HG03520 (cell line): Measurements from ENCODE around the gene CRYGN.

Experiments used
- ATAC-seq: cut with Tn5 transposase; IDR thresholded peaks from one replicate; pipeline ENCODE4 v1.9.1; 2021; ENCODE audit warnings: mild to moderate bottlenecking, moderate library complexity; ENCODE audit not compliant: unreplicated experiment

The CRYGN gene

DNA sequence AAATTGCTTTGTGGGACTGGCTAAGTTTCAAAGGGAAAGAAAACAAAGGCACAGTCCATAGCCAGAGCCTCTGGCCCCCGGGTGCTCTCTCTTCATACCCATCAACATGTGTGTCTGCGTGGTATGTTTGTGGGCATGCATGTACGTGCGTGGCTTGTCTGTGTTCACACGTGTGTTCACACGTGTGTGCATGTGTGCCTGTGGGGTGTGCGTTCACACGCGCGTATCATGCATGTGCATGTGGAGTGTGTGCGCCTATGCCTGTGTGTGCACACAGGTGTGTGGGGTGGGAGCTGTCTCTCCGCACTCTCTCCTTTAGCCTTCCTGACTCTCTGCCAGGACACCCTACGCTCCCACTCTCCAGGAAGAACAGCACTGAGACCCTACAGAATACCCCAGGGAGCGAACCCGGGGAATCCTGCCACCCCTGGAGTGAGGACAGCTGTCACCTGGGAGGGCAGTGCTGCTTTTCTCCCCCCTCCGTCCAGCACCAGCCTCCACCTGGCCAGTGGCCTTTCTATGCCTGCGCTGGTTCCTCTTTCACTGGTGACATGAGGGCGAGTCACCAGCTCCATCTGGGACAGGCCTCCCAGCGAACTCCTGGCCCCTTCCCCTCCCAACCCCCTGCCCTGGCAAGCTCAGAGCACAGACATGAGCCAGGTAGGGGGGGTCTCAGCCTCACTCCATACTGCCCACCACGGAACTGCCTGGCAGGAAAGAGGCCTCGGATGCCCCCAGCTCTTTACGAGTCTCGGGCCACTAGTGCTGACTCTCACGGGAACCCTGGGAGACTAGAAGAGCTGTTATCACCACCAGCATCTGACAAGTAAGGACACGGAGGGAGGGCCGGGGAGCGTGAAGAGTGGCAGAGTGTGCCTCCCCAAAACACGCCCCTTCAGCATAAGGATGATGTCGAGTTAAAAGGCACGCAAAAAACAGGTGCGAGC, 46.6 kb downstream of the CRYGN start:
- ATAC-seq = no peak

DNA sequence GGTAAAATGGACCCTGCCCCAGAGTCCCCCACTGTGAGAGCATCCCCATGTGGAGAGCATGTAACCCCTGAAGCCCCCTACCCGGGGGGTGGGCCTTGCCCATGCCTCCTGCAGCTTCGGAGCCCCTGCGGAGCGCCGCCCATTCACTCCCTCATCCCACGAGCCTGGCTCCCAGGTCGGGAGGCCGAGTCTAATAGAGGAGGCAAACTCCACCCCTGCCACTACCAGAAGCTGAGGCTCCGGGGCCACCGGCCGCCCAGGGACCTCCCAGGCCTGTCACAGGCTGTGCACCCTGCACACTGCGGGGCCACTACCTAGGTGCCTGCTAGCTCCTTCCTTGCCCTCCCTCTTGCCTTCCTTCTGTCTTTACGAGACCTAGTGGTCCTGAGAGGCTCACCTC, 47.5 kb downstream of the CRYGN start:
- no peak for ATAC-seq

DNA sequence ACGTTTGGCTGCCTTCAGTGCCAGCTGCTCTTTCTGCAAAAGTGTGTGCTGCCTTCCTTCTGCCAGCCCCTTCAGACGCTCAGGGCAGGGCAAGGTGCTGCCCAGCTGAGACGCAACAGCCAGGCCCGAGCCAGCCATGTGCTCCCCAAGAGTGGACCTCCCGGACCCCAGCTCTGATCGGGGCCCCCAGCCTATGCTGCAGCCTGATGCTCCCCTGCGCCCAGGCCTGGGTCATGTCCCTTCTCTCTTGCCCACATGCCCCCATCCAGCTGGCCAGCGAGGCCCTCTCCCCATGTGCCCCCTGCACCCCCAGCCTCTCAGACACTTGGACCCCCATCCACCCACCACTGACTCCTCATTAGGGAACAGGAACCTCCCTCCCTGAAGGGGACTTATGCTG, 47.9 kb downstream of the CRYGN start:
- ATAC-seq = no peak

DNA sequence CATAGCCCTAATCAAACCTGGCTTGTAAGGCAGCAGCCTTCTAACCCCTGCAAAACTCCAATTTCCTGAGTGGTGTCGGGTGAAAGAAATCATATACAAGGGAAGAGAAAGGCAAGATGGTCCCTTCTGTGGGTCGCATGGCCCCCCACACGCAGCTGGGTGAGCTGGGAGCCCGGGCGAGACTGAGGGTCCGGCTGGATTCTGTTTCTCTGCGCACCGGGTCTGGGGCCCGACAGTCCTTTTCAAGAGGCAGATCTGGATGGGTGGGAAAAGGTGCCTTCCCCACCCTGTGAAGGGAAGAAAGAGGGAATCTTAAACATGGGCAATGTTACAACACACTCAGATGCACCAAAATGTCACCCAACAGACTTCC, 48.6 kb downstream of the CRYGN start:
- no peak for ATAC-seq

DNA sequence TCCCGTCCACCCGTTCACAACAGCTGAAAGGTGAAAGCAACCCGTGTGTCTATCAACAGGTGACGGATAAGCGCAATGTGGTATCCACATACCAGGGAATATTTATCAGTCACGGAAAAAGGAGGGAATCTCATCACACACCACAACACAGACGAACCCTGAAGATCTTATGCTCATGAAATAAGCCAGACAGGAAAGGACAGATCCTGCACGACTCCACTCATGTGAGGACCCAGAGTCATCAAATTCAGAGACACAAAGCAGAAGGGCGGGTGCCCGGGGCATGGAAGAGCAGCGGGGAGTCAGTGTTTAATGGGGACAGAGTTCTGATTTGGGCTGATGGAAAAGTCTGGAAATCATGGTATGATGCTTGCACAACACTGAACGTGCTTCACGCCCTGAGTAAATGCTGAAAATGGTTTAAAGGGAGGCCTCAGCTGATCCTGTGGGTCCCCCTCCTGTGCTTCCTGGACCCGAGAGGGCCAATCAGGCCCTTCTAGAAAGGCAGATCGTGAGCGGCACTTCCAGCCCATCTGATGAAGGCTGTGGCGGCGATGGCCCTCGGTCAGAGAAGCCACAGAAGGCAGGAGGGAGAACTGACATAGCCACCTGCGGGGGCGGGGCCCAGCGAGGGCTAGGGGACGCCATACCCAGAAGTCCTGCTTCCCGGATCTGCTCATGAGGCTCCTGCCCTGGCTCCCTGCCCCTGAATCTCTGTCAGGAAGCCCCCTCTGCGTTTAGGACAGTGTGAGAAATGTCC, 49.2 kb downstream of the CRYGN start:
- ATAC-seq = no peak

DNA sequence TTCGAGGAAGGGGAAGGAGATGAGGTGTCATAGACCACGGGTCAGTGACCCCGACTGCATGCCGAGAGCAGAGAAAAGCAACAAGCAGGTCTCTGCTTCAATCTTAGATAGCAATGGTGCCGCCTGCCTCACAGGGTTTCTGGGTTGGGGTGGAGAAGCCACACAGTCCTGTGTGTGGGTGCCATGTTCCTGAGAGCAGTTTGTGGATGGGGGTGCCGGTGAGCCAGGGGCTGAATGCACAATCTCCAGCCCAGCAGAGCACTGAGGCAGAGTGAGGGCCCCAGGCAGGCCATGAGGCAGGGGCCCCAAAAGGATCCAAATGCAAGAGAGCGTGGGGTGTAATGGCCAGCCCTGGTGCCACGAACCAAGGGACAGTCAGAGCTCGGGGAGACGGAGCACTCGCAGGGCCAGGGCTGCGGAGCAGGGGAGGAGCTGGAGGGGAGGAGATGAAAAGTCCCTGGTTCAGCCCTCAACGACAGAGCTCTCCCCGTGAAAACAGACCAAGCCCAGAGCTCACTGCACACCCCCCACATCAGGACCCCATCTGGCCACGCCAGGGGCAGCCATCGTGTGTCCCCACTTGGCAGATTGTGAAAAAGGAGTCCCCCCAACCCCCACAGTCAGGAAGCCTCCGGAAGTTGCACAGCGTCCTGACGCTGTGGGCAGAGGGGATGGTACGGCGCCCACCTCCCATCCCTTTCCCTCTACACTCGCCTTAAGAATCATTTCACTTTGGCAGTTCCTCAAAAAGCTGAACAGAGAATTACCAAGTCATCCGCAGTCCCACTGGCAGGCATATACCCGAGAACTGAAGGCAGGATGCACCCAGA, 50.0 kb downstream of the CRYGN start:
- no peak for ATAC-seq

DNA sequence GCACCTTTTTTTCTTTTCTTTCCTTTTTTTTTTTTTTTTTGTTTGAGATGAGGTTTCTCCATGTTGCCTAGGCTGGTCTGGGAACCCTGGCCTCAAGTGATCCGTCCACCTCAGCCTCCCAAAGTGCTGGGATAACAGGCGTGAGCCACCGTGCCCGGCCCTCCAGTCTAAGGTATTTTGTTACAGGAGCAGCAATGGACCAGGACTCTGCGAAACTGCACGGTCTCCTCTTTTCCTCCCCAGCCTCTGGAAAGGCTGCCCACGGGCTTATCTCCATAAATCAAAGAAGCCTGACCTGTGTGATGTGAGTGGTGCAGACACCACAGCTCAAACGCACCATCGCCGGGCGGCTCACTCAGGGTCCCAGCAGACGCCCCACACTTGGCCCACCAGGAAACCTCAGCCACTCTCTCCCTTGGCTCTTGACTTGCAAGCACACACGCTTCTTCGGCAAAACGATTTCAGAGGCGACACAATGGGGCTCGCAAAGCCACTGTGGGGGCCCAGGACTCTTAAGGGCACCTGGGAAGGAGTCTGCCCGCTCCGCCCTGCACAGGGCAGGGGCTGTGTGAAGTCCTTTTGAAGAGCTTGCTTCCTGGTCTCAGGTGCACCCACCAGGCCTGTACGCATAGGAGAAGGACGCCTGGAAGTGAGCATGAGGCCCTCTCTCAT, 50.7 kb downstream of the CRYGN start:
- no peak for ATAC-seq

DNA sequence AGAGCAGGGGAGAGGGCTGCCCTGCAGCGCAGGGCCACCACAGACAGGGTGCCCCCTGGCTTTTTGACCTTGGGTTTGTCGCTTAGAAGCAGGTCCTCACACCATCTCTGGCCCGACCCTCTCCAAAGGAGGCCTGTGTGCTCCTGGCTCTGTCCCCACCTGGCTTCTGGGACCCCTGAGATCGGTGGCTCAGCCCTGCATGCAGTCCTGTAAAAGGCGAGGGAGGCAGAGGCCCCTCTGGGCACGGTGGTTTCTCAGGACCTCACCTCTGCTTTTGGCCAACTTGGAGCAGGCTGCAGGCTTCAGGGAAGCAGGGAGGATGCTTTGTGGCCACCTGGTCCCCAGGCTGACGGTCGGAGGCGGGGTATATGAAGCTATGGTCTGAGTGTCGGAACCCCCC, 51.5 kb downstream of the CRYGN start:
- ATAC-seq = no peak

DNA sequence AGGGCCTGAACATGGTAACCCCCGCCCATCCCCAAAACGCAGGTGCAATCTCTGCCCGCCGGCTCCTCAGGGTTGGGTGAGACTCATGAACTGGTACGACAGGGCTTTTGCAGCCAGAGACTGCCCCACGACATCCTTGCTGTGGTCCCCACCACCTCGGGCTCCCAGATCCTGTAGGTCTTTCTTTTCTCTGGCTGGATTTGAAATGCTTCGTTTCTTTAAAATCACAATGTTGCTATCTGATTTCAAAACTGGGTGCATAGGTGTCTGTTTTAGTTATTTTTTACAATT, 52.0 kb downstream of the CRYGN start:
- ATAC-seq = no peak

DNA sequence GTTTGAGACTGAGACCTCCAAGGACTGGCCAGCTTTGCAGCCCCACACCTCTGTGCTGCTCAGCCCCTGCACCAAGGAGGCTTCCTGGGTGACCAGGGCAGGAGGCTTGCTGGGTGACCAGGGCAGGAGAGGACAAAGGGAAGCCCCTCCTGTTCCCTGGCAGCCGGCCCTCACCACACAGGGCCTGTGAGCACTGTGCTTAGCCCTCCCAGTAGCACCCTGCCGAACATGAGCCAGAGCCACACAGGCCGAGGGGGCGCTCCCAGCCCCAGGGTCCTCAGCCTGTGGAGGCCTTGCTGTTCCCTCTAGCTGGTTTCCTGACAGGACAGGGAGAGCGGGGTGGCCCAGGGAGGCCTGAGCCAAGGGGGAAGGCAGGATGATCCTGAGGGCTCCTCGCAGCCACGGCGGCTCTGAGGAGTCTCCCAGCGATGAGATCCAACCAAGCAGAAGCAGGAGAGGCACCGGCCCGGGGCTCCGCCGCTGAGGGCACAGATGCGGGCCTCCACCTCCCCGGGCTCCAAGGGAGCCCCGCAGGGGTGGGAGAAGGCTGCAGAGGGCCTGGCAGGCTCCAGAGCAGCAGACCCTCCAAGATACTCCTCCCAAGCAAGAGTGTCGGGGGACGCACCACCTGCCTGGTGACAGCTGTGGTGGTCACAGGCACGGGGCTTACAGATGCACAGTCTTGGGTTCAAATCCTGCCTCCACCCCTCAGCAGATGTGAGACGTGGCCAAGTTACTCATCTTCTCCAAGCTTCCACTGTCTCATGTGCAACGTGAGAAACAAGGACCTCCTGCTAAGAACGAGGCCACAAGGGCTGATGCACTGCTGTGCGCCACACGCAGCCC, 52.6 kb downstream of the CRYGN start:
- no peak for ATAC-seq

DNA sequence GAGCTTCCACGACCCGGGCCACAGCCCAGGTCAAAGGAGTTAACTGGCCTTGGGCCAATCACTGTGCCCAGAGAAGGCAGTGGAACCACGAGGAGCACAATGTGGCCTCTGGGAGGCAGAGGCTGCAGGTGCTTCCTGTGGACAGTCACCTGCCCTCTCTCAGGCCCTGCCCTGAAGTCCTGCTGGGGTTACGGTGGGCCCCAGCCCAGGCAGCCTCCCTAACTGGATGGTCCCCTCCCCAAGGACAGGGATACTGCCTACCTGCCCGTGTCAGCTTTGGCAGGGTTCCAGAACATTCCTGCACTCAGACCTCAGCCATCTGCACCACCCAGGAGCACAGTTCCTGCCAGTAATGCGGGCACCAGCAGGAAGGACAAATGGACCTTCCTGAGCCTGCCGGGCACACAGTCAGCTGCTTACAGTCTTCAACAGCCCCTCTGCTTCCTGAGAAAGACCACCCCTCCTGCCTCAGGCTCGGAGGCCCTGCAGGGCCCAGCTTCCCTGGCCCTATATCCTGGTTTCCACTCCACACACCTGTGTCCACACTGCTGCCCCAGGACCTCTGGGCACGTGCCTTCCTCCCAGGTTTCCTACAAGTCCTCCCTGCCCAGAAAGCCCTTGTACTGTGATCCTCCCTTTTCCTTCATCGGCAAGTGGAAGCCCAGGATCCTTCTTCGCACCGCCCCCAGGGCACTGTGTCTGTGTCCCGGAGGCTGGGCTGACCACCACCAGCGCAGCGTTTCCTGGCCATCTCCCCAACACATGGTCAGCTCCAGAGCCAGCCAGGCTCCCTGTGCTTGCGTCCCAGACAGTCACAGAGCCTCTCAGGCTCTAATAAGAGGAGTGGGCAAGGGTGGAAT, 53.4 kb downstream of the CRYGN start:
- ATAC-seq = no peak

DNA sequence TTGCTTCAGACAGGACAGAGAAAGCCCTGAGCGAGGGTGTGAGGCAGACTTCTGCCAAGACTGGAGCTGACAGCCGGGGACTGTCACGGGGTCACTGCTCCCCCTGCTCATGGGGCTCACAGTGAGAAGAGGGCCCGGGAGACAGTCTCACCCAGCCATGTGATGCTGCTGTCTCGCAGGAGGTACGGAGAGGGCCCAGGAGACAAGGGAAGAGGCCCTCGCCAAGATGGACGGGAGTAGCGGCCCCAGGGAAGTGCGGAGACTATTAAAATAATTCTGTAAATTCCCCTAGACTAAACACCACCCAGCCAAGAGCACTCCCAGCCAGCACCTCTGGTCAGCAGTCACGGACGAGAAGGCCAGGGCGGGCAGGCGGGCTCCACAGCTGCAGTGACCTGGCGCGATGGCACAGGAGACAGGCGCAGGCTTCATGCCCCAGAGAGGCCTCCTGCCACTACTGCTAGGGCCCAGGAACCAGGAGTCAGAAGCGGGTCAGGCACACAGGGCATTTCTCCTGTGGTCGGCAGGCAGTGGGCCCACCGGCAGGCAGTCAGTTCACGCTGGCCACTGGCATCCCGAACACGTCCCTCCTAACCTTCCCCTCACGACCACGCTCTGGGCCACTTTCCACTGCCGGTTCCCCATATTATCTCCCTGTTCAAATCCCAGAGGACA, 54.2 kb downstream of the CRYGN start:
- ATAC-seq = no peak

DNA sequence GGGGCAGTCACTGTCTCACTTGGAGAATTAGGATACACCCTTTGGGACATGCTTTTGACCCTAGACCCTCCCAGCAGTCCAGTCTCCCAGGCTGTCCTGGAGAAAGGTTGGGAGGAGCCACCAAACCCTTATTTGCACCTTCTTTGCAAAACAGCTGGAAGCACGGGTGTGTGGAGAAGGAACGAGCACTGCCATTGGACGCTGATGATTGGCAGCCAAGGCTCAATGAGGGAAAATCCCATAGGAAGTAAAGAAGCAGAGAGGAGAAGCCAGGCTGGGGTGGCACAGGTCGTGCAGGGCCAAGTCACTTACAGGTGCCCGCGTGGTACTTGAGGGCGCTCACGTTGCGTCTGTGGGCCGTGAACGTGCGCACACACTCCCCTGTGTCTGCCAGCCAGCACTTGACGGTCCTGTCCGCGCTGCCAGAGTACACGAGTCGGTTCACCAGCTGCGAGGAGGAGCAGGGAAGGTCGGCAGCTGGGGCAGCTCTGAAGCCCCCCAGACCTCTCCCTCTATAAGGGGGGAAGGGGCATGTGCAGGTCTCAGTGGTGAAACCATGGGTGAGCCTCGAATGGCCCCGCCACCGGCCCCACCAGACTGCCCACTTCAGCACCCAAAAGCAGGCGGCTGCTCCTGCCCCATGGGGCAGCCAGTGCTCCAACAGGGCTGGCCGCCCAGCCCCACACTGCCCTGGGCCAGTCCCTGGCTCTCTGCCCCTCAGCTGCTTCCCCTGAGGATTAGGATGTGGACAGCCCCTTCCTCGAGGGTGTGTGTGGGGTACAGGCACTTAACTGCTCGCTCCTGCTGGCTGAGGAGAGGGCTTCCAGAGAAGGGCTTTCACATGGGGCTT, 54.9 kb downstream of the CRYGN start:
- no peak for ATAC-seq

DNA sequence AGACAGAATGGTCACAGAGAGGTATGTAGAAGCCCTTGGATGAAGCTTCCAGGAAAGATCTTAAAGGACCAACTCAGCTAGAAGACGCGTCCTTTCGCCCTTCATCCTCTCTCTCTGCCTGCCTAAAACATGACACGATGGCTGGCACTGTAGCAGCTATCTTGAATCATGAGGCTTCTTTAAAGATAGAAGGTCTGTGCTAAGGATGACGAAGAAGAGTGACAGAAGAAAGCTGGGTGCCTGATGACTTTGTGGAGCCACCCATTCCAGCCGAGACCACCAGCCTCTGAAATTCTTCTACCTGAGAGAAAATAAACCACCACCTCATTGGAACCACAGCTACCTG, 55.6 kb downstream of the CRYGN start:
- ATAC-seq = no peak

DNA sequence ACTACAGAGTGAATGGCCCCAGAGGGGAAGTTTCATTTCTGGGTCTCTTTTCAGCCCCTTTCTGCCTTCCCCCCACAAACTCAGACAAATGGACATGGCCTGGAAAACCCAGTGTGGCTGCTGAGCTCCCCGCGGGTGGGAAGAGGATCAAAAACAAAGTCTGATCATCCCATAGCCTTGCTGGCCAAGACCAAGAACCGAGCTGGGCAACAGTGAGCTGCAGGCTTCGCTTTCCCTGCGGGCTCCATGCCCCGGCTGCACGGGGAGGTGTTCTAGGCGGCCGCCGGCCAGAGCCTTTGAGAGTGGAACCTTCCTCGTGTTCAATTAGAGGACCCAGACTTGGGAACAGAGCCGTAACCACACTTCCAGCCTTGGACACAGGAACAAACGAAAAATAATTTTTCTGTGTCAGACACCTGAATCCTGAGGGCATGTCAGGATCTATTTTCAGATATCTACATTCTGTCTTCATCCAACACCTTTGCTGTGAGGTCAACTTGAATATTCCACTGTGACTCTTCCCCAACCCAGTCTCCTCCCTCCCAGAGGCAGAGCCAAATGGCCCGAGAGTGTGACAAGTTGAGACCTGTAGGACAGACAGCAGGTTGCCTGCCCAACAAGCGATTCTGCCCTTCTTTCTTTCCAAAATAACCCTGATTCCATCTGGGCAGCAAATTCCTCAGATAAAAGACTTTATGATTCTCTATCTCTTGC, 56.1 kb downstream of the CRYGN start:
- no peak for ATAC-seq

DNA sequence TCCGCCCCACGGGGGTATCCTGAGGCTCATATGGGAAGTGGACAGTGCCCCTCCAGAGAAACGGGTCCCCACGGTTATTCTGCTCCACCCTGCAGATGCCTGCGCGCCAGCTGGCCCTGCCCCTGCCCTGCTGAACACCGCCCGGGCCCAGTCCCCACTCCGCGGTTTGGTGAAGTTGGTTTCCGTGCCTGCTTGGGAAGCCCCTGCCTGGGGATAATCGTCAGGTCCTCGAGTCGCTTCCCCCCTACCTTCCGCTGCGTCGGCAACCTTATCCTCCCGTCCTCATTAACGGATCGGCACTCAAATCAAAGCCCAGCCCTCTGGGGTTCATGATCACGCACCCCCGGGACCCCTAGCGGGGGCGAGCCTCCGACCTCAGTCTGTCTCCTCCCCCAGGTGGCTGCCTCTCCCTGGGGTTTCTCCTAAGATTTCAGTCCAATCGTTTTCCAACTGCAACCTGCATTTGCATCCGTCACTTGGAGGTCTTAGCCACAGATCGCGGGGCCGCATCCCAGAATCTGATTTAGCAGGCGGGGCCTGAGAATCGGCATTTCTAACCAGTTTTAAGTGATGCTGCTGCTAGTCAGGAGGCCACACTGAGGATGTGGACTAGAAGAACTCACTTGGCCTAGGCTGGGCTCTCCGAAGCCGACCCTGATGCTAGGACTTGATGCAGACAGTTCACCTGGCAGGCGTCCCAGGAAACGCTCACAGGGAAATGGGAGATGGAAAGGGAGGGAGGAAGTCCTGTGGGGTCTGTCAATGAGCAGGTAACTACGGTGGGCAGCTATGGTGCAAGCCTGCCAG, 57.7 kb downstream of the CRYGN start:
- ATAC-seq = no peak
